Breast epithelium (tissue), 4 donors: Measurements from ENCODE around the gene CNGB1. TPM values are rescaled to one million over a fixed set of nuclear protein-coding genes. Genes with fewer than 3 reads are reported as not detected.

Experiments used
- DNase-seq, 2 donors: peaks; one replicate each; pipeline ENCODE4 v3.0.0-alpha.2; 2019; ENCODE audit warnings: low spot score in 2 of 2
- H3K27ac ChIP-seq, 2 donors: fragments of 200-600 bp; sonication (generic) in 1 of 2; one replicate each; pipeline ENCODE4 v1.5.1; 2016 to 2019; ENCODE audit warnings: mild to moderate bottlenecking in 1 of 2
- H3K27me3 ChIP-seq, 2 donors: fragments of 200-600 bp; sonication (generic) in 1 of 2; one replicate each; pipeline versions ENCODE4 v1.5.1 to v1.6.0; 2017 to 2019; ENCODE audit warnings: control low read depth in 1 of 2, mild to moderate bottlenecking in 1 of 2
- H3K36me3 ChIP-seq: fragments of 200-600 bp; one replicate; pipeline ENCODE4 v1.5.1; 2019
- H3K4me1 ChIP-seq, 2 donors: fragments of 200-600 bp; sonication (generic); one replicate each; pipeline ENCODE4 v1.5.1; 2016 to 2019; ENCODE audit warnings: control low read depth in 1 of 2
- H3K4me3 ChIP-seq, 3 donors: fragments of 200-600 bp; sonication (generic); 1 replicate in 2 of 3; 2 replicates in 1 of 3; pipeline ENCODE4 v1.5.1; 2016 to 2019; ENCODE audit warnings: mild to moderate bottlenecking in 3 of 3, moderate library complexity in 2 of 3
- H3K9me3 ChIP-seq, 2 donors: fragments of 200-600 bp; sonication (generic) in 1 of 2; one replicate each; pipeline ENCODE4 v1.5.1; 2016 to 2019; ENCODE audit warnings: control low read depth in 1 of 2
- CTCF ChIP-seq, 3 donors: fragments of 450-650 bp; IDR thresholded peaks; one replicate each; pipeline ENCODE4 v1.5.1; 2016 to 2017; ENCODE audit warnings: antibody characterized with exemption in 3 of 3, mild to moderate bottlenecking in 3 of 3, moderate library complexity in 3 of 3
- POLR2A ChIP-seq: fragments of 450-650 bp; IDR thresholded peaks from one replicate; pipeline ENCODE4 v1.6.1; 2016; ENCODE audit warnings: antibody characterized with exemption, mild to moderate bottlenecking, moderate library complexity
- POLR2AphosphoS5 ChIP-seq, 3 donors: sonication (generic); formaldehyde crosslinking; IDR thresholded peaks; one replicate each; pipeline ENCODE4 v1.6.1; 2017; ENCODE audit warnings: antibody characterized with exemption in 3 of 3
- intact Hi-C: fragments of 100-400 bp; cut with DNase I; formaldehyde crosslinking; loops from one replicate; pipeline ENCODE4 v1.15.1; 2023; ENCODE audit warnings: low total_unique reads
- total RNA-seq, 3 donors: library from RNA; depleted of rRNA; stranded (reverse); fragments of >200 nt; gene quantifications; one replicate each; pipeline ENCODE4 v1.1.0, GENCODE V29; 2016

CNGB1 gene
- total RNA-seq, result not detected

- Histone ChIP-seq H3K36me3 (no peaks in the 10 kb centered on the region), H3K9me3 (no peaks in the 10 kb centered on the region), H3K4me3 (no peak within 1 kb of the TSS), H3K27me3 (no peaks in the 10 kb centered on the region), H3K27ac (no peak within 1 kb of the TSS), H3K4me1 (peaks cover 0 to 3% of the 10 kb centered on the region in 2 donors)
- intact Hi-C loops, result no loop called here
- no peak for TF ChIP-seq CTCF (IDR thresholded peaks at IDR 0.05)
- TF ChIP-seq POLR2AphosphoS5 (IDR thresholded peaks at IDR 0.05), result no peak
- TF ChIP-seq POLR2A, result no peak
- DNase-seq, result no peak
These were observed at the start of gene CNGB1 for GRCh38 chr16:57970970-57971369. Gene CNGB1, minus strand, starts transcription at chr16:57971128. Its CDS starts 3,842 bp downstream, at chr16:57967286.

GRCh38 chr16:58019866-58020538 lies 49.1 kb upstream of the CNGB1 start:
- intact Hi-C loops, result no loop called here
- Histone ChIP-seq H3K27ac (no peak overlapping the region), H3K9me3 (no peaks in the 10 kb centered on the region), H3K4me3 (no peak overlapping the region), H3K27me3 (no peaks in the 10 kb centered on the region), H3K4me1 (peaks cover 4 to 6% of the 10 kb centered on the region in 2 donors), H3K36me3 (no peaks in the 10 kb centered on the region)
- no peak for TF ChIP-seq POLR2A
- no peak for TF ChIP-seq POLR2AphosphoS5 (IDR thresholded peaks at IDR 0.05)
- TF ChIP-seq CTCF (IDR thresholded peaks at IDR 0.05), result no peak
- DNase-seq, result no peak

- no peak for DNase-seq
- intact Hi-C loops, result no loop called here
- H3K36me3 ChIP-seq, result no peaks in the 10 kb centered on the region
- no peak overlapping the region for H3K27ac ChIP-seq
- H3K4me1 ChIP-seq, result peaks cover 3 to 6% of the 10 kb centered on the region in 2 donors
- H3K27me3 ChIP-seq, result no peaks in the 10 kb centered on the region
- no peak overlapping the region for H3K4me3 ChIP-seq
- TF ChIP-seq CTCF (IDR thresholded peaks at IDR 0.05) (no peak), POLR2AphosphoS5 (IDR thresholded peaks at IDR 0.05) (no peak), POLR2A (no peak)
- no peaks in the 10 kb centered on the region for H3K9me3 ChIP-seq
These were observed 47.9 kb upstream of the CNGB1 start for GRCh38 chr16:58018803-58019202.

- H3K9me3 ChIP-seq, result no peaks in the 10 kb centered on the region
- no peaks in the 10 kb centered on the region for H3K4me1 ChIP-seq
- no peak overlapping the region for H3K4me3 ChIP-seq
- H3K36me3 ChIP-seq, result no peaks in the 10 kb centered on the region
- DNase-seq, result no peak
- intact Hi-C loops, result no loop called here
- no peak for TF ChIP-seq CTCF (IDR thresholded peaks at IDR 0.05)
- TF ChIP-seq POLR2A, result no peak
- no peak for TF ChIP-seq POLR2AphosphoS5 (IDR thresholded peaks at IDR 0.05)
- H3K27ac ChIP-seq, result no peak overlapping the region
- H3K27me3 ChIP-seq, result no peaks in the 10 kb centered on the region
These were observed 46.0 kb upstream of the CNGB1 start for GRCh38 chr16:58016840-58017446.

GRCh38 chr16:58013201-58013956 lies 42.5 kb upstream of the CNGB1 start:
- no peak for TF ChIP-seq POLR2AphosphoS5 (IDR thresholded peaks at IDR 0.05)
- TF ChIP-seq POLR2A, result no peak
- no peak for TF ChIP-seq CTCF (IDR thresholded peaks at IDR 0.05)
- Histone ChIP-seq H3K36me3 (no peaks in the 10 kb centered on the region), H3K27me3 (no peaks in the 10 kb centered on the region), H3K4me1 (no peaks in the 10 kb centered on the region), H3K4me3 (no peak overlapping the region), H3K27ac (no peak overlapping the region), H3K9me3 (no peaks in the 10 kb centered on the region)
- intact Hi-C loops, result no loop called here
- no peak for DNase-seq
